ENCODE measurements around the gene IL17RE.
A peak's percentile ranks its signal among the peaks of the same experiment; 100 is the strongest.
"Not testable (repeated sequence)": the region's sequence is repeated elsewhere in the genome, so short reads cannot be mapped to it uniquely, and the experiment has no call there.

The IL17RE gene

GRCh38 chr3:9869955-9870354, 32.7 kb upstream of the IL17RE start:
- Histone ChIP-seq H2BK120ac (ENCODE audit: low read depth, low read length) (no peak overlapping the region), H3K4me1 (ENCODE audit: control insufficient read depth in 2 of 2, insufficient read depth in 1 of 2, low read depth in 1 of 2, low read length in 2 of 2) (no peaks in the 10 kb centered on the region)

DNA sequence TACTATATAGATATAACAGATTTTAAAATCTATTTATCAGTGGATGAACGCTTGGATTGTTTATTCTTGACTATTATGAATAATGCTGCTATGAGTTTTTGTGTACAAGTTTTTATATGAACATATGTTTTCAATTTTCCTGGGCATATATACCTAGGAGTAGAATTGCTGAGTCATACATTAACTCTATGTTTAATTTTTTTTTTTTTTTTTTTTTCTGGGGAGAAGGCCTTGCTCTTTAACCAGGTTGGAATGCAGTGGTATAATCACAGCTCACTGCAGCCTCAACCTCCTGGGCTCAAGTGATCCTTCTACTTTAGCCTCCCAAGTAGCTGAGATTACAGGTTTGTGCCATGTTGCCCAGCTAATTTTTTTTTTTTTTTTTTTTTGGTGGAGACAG, 31.7 kb upstream of the IL17RE start:
- Histone ChIP-seq H2BK12ac (ENCODE audit: low read length) (no peak overlapping the region), H2BK5ac (ENCODE audit: low read length) (no peak overlapping the region), H3K79me1 (ENCODE audit: low read depth, low read length) (no peaks in the 10 kb centered on the region), H4K91ac (ENCODE audit: low read depth, low read length, poor library complexity) (no peak overlapping the region), H3K27ac (replicated peaks; ENCODE audit: low read length) (no peak overlapping the region), H2AK5ac (ENCODE audit: low read depth, low read length) (no peak overlapping the region), H4K8ac (ENCODE audit: low read depth, low read length) (no peak overlapping the region), H3K23ac (ENCODE audit: low read depth, low read length, poor library complexity) (no peak overlapping the region), H3K9ac (ENCODE audit: low read depth, low read length, poor library complexity) (no peak overlapping the region), H3K9me3 (replicated peaks in 1 of 2; ENCODE audit: control insufficient read depth in 2 of 2, insufficient read depth in 1 of 2, low read depth in 1 of 2, low read length in 2 of 2) (no peaks in the 10 kb centered on the region), H3K4me3 (ENCODE audit: low read length in 2 of 2) (no peak overlapping the region), H3K27me3 (ENCODE audit: control insufficient read depth in 3 of 3, insufficient read depth in 3 of 3, low read depth in 1 of 3, low read length in 3 of 3) (peaks cover 0 to 6% (median 0%) of the 10 kb centered on the region in 3 experiments), H3K4me1 (ENCODE audit: control insufficient read depth in 2 of 2, insufficient read depth in 1 of 2, low read depth in 1 of 2, low read length in 2 of 2) (no peaks in the 10 kb centered on the region), H3K4ac (ENCODE audit: low read length) (no peak overlapping the region), H2AFZ (ENCODE audit: low read length) (no peak overlapping the region), H3K36me3 (replicated peaks in 1 of 2; ENCODE audit: control insufficient read depth in 2 of 2, insufficient read depth in 2 of 2, low read length in 2 of 2) (no peaks in the 10 kb centered on the region), H2BK120ac (ENCODE audit: low read depth, low read length) (no peak overlapping the region), H3K18ac (ENCODE audit: low read length) (no peak overlapping the region), H3K4me2 (ENCODE audit: insufficient read depth, low read length, poor library complexity, severe bottlenecking) (no peak overlapping the region), H2BK15ac (ENCODE audit: low read length) (no peak overlapping the region), H3K14ac (ENCODE audit: low read length) (no peak overlapping the region)
- no CpG with 5 or more reads among the region's 1 CpG for whole genome bisulfite sequencing, 2 donors (ENCODE audit: extremely low coverage in 2 of 2, insufficient read length in 2 of 2, insufficient replicate concordance in 1 of 2)
- DNase-seq (ENCODE audit: low spot score) = no peak

More at GRCh38 chr3:9869955-9870354, 32.7 kb upstream of the IL17RE start:
- Histone ChIP-seq H3K4ac (ENCODE audit: low read length) (no peak overlapping the region), H3K9me3 (replicated peaks in 1 of 2; ENCODE audit: control insufficient read depth in 2 of 2, insufficient read depth in 1 of 2, low read depth in 1 of 2, low read length in 2 of 2) (no peaks in the 10 kb centered on the region), H2BK12ac (ENCODE audit: low read length) (no peak overlapping the region), H3K27me3 (ENCODE audit: control insufficient read depth in 3 of 3, insufficient read depth in 3 of 3, low read depth in 1 of 3, low read length in 3 of 3) (peaks cover 0 to 6% (median 0%) of the 10 kb centered on the region in 3 experiments), H4K91ac (ENCODE audit: low read depth, low read length, poor library complexity) (no peak overlapping the region), H3K4me3 (ENCODE audit: low read length in 2 of 2) (no peak overlapping the region), H4K8ac (ENCODE audit: low read depth, low read length) (peak overlapping the region; percentile 23), H2BK15ac (ENCODE audit: low read length) (no peak overlapping the region), H3K14ac (ENCODE audit: low read length) (peak overlapping the region; percentile 47), H2BK5ac (ENCODE audit: low read length) (no peak overlapping the region), H3K36me3 (replicated peaks in 1 of 2; ENCODE audit: control insufficient read depth in 2 of 2, insufficient read depth in 2 of 2, low read length in 2 of 2) (no peaks in the 10 kb centered on the region), H3K79me1 (ENCODE audit: low read depth, low read length) (no peaks in the 10 kb centered on the region), H3K27ac (replicated peaks; ENCODE audit: low read length) (no peak overlapping the region), H2AFZ (ENCODE audit: low read length) (no peak overlapping the region), H3K4me2 (ENCODE audit: insufficient read depth, low read length, poor library complexity, severe bottlenecking) (no peak overlapping the region), H3K9ac (ENCODE audit: low read depth, low read length, poor library complexity) (no peak overlapping the region), H3K23ac (ENCODE audit: low read depth, low read length, poor library complexity) (no peak overlapping the region), H3K18ac (ENCODE audit: low read length) (no peak overlapping the region), H2AK5ac (ENCODE audit: low read depth, low read length) (no peak overlapping the region)
- no peak for DNase-seq (ENCODE audit: low spot score)
- no CpG with 5 or more reads among the region's 5 CpGs for WGBS, 2 donors (ENCODE audit: extremely low coverage in 2 of 2, insufficient read length in 2 of 2, insufficient replicate concordance in 1 of 2)

DNA sequence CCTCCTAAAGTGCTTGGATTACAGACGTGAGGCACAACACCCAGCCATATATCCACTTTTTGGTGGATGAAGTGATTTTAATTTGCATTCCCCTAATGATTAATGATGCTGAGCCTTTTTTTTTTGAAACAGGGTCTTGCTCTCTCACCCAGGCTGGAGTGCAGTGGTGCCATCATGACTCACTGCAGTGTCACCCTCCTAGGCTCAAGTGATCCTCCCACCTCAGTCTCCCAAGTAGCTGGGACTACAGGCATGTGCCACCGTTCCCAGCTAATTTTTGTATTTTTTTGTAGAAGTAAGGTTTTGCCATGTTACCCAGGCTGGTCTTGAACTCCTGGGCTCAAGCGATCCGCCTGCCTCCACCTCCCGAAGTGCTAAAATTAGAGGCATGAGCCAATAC, 30.6 kb upstream of the IL17RE start:
- not testable (repeated sequence) for H2BK15ac ChIP-seq (ENCODE audit: low read length)

GRCh38 chr3:9875448-9875847, 27.2 kb upstream of the IL17RE start:
- H3K36me3 ChIP-seq (replicated peaks in 1 of 2; ENCODE audit: control insufficient read depth in 2 of 2, insufficient read depth in 2 of 2, low read length in 2 of 2) = no peaks in the 10 kb centered on the region

More for the DNA sequence above, 30.6 kb upstream of the IL17RE start:
- H3K9ac ChIP-seq (ENCODE audit: low read depth, low read length, poor library complexity); H3K79me1 ChIP-seq (ENCODE audit: low read depth, low read length); H4K91ac ChIP-seq (ENCODE audit: low read depth, low read length, poor library complexity); DNase-seq (ENCODE audit: low spot score); H3K23ac ChIP-seq (ENCODE audit: low read depth, low read length, poor library complexity); H3K36me3 ChIP-seq (replicated peaks in 1 of 2; ENCODE audit: control insufficient read depth in 2 of 2, insufficient read depth in 2 of 2, low read length in 2 of 2); H3K27ac ChIP-seq (replicated peaks; ENCODE audit: low read length); H2AK5ac ChIP-seq (ENCODE audit: low read depth, low read length); H3K9me3 ChIP-seq (replicated peaks in 1 of 2; ENCODE audit: control insufficient read depth in 2 of 2, insufficient read depth in 1 of 2, low read depth in 1 of 2, low read length in 2 of 2); H2BK120ac ChIP-seq (ENCODE audit: low read depth, low read length); H3K4me3 ChIP-seq (ENCODE audit: low read length in 2 of 2); H3K27me3 ChIP-seq (ENCODE audit: control insufficient read depth in 3 of 3, insufficient read depth in 3 of 3, low read depth in 1 of 3, low read length in 3 of 3); H3K4me1 ChIP-seq (ENCODE audit: control insufficient read depth in 2 of 2, insufficient read depth in 1 of 2, low read depth in 1 of 2, low read length in 2 of 2); H3K14ac ChIP-seq (ENCODE audit: low read length); H3K4me2 ChIP-seq (ENCODE audit: insufficient read depth, low read length, poor library complexity, severe bottlenecking); H4K8ac ChIP-seq (ENCODE audit: low read depth, low read length); H2BK12ac ChIP-seq (ENCODE audit: low read length); H3K18ac ChIP-seq (ENCODE audit: low read length); H2BK5ac ChIP-seq (ENCODE audit: low read length); H2AFZ ChIP-seq (ENCODE audit: low read length); H3K4ac ChIP-seq (ENCODE audit: low read length): not testable (repeated sequence)
- no CpG with 5 or more reads among the region's 5 CpGs for WGBS, 2 donors (ENCODE audit: extremely low coverage in 2 of 2, insufficient read length in 2 of 2, insufficient replicate concordance in 1 of 2)

More at GRCh38 chr3:9875448-9875847, 27.2 kb upstream of the IL17RE start:
- Histone ChIP-seq H2BK120ac (ENCODE audit: low read depth, low read length) (no peak overlapping the region), H3K23ac (ENCODE audit: low read depth, low read length, poor library complexity) (no peak overlapping the region), H3K9me3 (replicated peaks in 1 of 2; ENCODE audit: control insufficient read depth in 2 of 2, insufficient read depth in 1 of 2, low read depth in 1 of 2, low read length in 2 of 2) (no peaks in the 10 kb centered on the region), H3K4me1 (ENCODE audit: control insufficient read depth in 2 of 2, insufficient read depth in 1 of 2, low read depth in 1 of 2, low read length in 2 of 2) (no peaks in the 10 kb centered on the region), H2AK5ac (ENCODE audit: low read depth, low read length) (no peak overlapping the region), H3K4me3 (ENCODE audit: low read length in 2 of 2) (no peak overlapping the region), H3K27me3 (ENCODE audit: control insufficient read depth in 3 of 3, insufficient read depth in 3 of 3, low read depth in 1 of 3, low read length in 3 of 3) (peaks cover 0 to 15% (median 0%) of the 10 kb centered on the region in 3 experiments), H3K79me1 (ENCODE audit: low read depth, low read length) (no peaks in the 10 kb centered on the region), H3K4me2 (ENCODE audit: insufficient read depth, low read length, poor library complexity, severe bottlenecking) (no peak overlapping the region), H3K9ac (ENCODE audit: low read depth, low read length, poor library complexity) (no peak overlapping the region), H3K4ac (ENCODE audit: low read length) (no peak overlapping the region), H2BK5ac (ENCODE audit: low read length) (no peak overlapping the region), H4K8ac (ENCODE audit: low read depth, low read length) (no peak overlapping the region), H3K18ac (ENCODE audit: low read length) (no peak overlapping the region), H3K14ac (ENCODE audit: low read length) (no peak overlapping the region), H2BK12ac (ENCODE audit: low read length) (no peak overlapping the region), H2AFZ (ENCODE audit: low read length) (peak overlapping the region; percentile 29), H4K91ac (ENCODE audit: low read depth, low read length, poor library complexity) (no peak overlapping the region), H3K27ac (replicated peaks; ENCODE audit: low read length) (no peak overlapping the region), H2BK15ac (ENCODE audit: low read length) (no peak overlapping the region)
- no peak for DNase-seq (ENCODE audit: low spot score)

All from neuronal stem cell (in vitro differentiated cells).